ENCODE measurements around the gene EGF. TPM values are rescaled to one million over a fixed set of nuclear protein-coding genes. Genes with fewer than 3 reads are reported as not detected.
"Not testable (repeated sequence)": the region's sequence is repeated elsewhere in the genome, so short reads cannot be mapped to it uniquely, and the experiment has no call there.

The EGF gene
- polyA plus RNA-seq, 2 of the 4 experiments (the other 2 are of a cell fraction): 0.59 to 0.98 TPM

DNA sequence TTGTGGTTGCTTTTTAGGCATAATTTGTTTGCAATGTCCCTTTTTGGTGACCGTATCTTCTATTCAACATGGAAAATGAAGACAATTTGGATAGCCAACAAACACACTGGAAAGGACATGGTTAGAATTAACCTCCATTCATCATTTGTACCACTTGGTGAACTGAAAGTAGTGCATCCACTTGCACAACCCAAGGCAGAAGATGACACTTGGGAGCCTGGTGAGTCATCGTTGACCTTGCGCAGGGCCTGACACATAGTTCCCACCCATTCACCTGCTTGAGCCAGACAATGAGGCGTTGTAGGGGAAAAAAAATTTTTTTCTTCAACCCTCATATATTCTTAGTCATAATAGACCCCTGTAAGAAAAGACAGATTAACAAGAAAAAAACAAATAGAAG is 32.4 kb downstream of the EGF start:
- FAIRE-seq (no peak), ATAC-seq (peak in 1 of 2 experiments; percentile 51; a peak in 2 of 6 replicates), DNase-seq (ENCODE audit: low read depth in 1 of 2, low spot score in 1 of 2) (peak; percentile 46 to 59)
- no peak overlapping the region for H3K27ac ChIP-seq
- H3K4me2 ChIP-seq: no peak overlapping the region
- POLR2A ChIA-PET: no interaction called here
- 51% methylated on average over 4 of the region's 4 CpGs for WGBS (ENCODE audit: missing lambda C conversion rate)
- H3K4me1 ChIP-seq: peaks cover 4% of the 10 kb centered on the region; the same call in 1 of the 3 replicates
- no peak overlapping the region for H3K4me3 ChIP-seq
- CTCF ChIA-PET: no interaction called here
- no peaks in the 10 kb centered on the region for H3K9me3 ChIP-seq
- TF ChIP-seq CEBPB (IDR thresholded peaks at IDR 0.05): peak in 1 of 2 experiments; percentile 57; a peak in 1 of 4 replicates
- TF ChIP-seq FOSL2 (IDR thresholded peaks at IDR 0.05): no peak
- peak; percentile 60 for TF ChIP-seq FOSL2 (CRISPR knock-in tag; IDR thresholded peaks at IDR 0.05)
- TF ChIP-seq RARB (CRISPR knock-in tag; IDR thresholded peaks at IDR 0.05): no peak

DNA sequence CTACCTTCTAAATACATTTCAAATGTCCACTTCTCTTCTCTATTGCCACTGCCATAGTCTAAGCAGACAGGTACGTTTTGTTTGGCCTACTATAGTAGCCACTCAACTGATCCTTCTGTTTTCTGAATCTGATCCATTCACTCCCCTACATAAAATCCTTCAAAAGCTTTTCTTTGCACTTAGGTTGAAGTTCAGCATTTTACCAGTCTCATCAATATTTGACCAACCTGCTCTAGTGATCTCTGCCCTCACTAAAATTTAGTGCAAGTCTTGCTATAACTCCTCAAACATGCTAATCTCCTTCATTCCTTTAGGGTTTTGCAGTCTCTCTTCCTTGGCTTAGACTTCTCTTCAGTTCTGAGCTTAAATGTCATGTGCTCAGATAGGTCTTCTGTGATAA is 33.4 kb downstream of the EGF start:
- no peak for ATAC-seq
- ChIA-PET POLR2A (no interaction called here), CTCF (no interaction called here)
- no peak overlapping the region for H3K4me3 ChIP-seq
- no peak for FAIRE-seq
- no peak overlapping the region for H3K27ac ChIP-seq
- H3K4me2 ChIP-seq: no peak overlapping the region
- peaks cover 4% of the 10 kb centered on the region; the same call in 1 of the 3 replicates for H3K4me1 ChIP-seq
- TF ChIP-seq, protein P1, sequence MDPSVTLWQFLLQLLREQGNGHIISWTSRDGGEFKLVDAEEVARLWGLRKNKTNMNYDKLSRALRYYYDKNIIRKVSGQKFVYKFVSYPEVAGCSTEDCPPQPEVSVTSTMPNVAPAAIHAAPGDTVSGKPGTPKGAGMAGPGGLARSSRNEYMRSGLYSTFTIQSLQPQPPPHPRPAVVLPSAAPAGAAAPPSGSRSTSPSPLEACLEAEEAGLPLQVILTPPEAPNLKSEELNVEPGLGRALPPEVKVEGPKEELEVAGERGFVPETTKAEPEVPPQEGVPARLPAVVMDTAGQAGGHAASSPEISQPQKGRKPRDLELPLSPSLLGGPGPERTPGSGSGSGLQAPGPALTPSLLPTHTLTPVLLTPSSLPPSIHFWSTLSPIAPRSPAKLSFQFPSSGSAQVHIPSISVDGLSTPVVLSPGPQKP (IDR thresholded peaks at IDR 0.05; ENCODE audit: low read depth, low read length): no peak
- TF ChIP-seq CEBPB (IDR thresholded peaks at IDR 0.05): no peak
- TF ChIP-seq ESRRA (IDR thresholded peaks at IDR 0.05; ENCODE audit: borderline replicate concordance, low read length): no peak
- TF ChIP-seq RARB (CRISPR knock-in tag; IDR thresholded peaks at IDR 0.05): no peak
- TF ChIP-seq EHF (CRISPR knock-in tag; IDR thresholded peaks at IDR 0.05): no peak
- TF ChIP-seq NFE2L2 (conservative IDR thresholded peaks at IDR 0.05; ENCODE audit: low read length): no peak
- TF ChIP-seq ZNF302 (CRISPR knock-in tag; IDR thresholded peaks at IDR 0.05): no peak
- no peak for DNase-seq (ENCODE audit: low read depth in 1 of 2, low spot score in 1 of 2)
- WGBS (ENCODE audit: missing lambda C conversion rate): 45% methylated on average over 1 of the region's 1 CpG
- no peaks in the 10 kb centered on the region for H3K9me3 ChIP-seq

DNA sequence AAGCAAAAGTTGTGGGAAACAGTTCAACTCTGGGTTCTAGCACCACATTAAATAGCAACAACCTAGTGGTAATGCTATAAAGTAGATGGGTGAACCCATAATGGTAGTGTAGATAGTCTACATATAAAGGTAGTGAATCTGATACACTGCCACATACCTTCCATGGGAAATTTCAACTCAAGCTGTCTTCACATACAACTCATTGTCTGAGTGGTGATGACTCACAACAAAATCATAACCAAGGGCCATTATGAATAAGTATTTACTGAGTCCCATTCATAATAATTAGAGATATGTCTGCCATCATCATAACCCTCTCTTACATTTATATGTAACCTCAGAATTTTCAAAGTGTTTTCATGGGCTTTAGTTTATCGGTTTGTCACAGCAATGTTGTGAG is 34.8 kb downstream of the EGF start:
- DNase-seq (ENCODE audit: low read depth in 1 of 2, low spot score in 1 of 2) (peak in 1 of 2 experiments; percentile 34), FAIRE-seq (no peak), ATAC-seq (peak; percentile 59 to 72; a peak in 3 of 6 replicates)
- TF ChIP-seq FOSL2 (IDR thresholded peaks at IDR 0.05) (no peak), FOSL2 (CRISPR knock-in tag; IDR thresholded peaks at IDR 0.05) (peak; percentile 46; the same call in 1 of the 2 replicates), RFX5 (IDR thresholded peaks at IDR 0.05) (no peak)
- 37% methylated on average over 1 of the region's 1 CpG for WGBS (ENCODE audit: missing lambda C conversion rate)
- Histone ChIP-seq H3K9me3 (no peaks in the 10 kb centered on the region), H3K4me3 (no peak overlapping the region), H3K27ac (no peak overlapping the region), H3K4me1 (peaks cover under 1% of the 10 kb centered on the region; the same call in 1 of the 3 replicates), H3K4me2 (peak overlapping the region; percentile 28; the same call in 1 of the 3 replicates)
- ChIA-PET POLR2A (no interaction called here), CTCF (interaction anchor here (0.6 kb wide), 1 partner anchor 191 kb away, joined by 3 read pairs; no protein-coding TSS in a partner anchor)

DNA sequence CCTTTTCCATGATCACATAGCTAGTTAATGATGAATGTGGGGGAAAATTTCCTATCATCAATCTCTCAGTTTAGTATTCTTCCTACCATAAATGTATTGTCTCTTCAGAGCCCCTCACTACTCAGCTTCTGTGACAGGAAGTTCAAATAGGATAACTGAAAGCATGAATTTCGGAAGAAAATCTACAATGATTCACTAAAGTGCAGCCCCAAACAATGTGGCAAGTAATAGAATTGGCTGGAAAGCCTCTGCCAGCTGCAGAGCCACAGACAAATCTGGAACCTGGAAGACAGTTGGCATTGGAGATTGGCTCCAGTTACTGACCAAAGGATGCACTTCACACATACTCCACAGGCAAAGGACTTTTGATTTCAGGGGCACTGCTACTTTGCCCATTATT is 35.2 kb downstream of the EGF start:
- no peaks in the 10 kb centered on the region; the same call in 2 of the 3 replicates for H3K4me1 ChIP-seq
- no peaks in the 10 kb centered on the region for H3K9me3 ChIP-seq
- ChIA-PET CTCF (interaction anchor here (0.6 kb wide), 1 partner anchor 191 kb away, joined by 3 read pairs; no protein-coding TSS in a partner anchor), POLR2A (no interaction called here)
- no peak for DNase-seq (ENCODE audit: low read depth in 1 of 2, low spot score in 1 of 2)
- H3K4me2 ChIP-seq: peak overlapping the region; percentile 28; the same call in 1 of the 3 replicates
- no peak overlapping the region for H3K4me3 ChIP-seq
- WGBS (ENCODE audit: missing lambda C conversion rate): 13% methylated on average over 1 of the region's 1 CpG
- no peak; a peak in 1 of 6 replicates for ATAC-seq
- FAIRE-seq: no peak
- TF ChIP-seq FOSB (CRISPR knock-in tag; IDR thresholded peaks at IDR 0.05): no peak
- TF ChIP-seq, protein P2, sequence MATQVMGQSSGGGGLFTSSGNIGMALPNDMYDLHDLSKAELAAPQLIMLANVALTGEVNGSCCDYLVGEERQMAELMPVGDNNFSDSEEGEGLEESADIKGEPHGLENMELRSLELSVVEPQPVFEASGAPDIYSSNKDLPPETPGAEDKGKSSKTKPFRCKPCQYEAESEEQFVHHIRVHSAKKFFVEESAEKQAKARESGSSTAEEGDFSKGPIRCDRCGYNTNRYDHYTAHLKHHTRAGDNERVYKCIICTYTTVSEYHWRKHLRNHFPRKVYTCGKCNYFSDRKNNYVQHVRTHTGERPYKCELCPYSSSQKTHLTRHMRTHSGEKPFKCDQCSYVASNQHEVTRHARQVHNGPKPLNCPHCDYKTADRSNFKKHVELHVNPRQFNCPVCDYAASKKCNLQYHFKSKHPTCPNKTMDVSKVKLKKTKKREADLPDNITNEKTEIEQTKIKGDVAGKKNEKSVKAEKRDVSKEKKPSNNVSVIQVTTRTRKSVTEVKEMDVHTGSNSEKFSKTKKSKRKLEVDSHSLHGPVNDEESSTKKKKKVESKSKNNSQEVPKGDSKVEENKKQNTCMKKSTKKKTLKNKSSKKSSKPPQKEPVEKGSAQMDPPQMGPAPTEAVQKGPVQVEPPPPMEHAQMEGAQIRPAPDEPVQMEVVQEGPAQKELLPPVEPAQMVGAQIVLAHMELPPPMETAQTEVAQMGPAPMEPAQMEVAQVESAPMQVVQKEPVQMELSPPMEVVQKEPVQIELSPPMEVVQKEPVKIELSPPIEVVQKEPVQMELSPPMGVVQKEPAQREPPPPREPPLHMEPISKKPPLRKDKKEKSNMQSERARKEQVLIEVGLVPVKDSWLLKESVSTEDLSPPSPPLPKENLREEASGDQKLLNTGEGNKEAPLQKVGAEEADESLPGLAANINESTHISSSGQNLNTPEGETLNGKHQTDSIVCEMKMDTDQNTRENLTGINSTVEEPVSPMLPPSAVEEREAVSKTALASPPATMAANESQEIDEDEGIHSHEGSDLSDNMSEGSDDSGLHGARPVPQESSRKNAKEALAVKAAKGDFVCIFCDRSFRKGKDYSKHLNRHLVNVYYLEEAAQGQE (IDR thresholded peaks at IDR 0.05): no peak
- TF ChIP-seq EHMT2 (IDR thresholded peaks at IDR 0.05; ENCODE audit: low read depth): no peak
- no peak for TF ChIP-seq TFCP2L1 (CRISPR knock-in tag; IDR thresholded peaks at IDR 0.05)
- TF ChIP-seq, protein P3, sequence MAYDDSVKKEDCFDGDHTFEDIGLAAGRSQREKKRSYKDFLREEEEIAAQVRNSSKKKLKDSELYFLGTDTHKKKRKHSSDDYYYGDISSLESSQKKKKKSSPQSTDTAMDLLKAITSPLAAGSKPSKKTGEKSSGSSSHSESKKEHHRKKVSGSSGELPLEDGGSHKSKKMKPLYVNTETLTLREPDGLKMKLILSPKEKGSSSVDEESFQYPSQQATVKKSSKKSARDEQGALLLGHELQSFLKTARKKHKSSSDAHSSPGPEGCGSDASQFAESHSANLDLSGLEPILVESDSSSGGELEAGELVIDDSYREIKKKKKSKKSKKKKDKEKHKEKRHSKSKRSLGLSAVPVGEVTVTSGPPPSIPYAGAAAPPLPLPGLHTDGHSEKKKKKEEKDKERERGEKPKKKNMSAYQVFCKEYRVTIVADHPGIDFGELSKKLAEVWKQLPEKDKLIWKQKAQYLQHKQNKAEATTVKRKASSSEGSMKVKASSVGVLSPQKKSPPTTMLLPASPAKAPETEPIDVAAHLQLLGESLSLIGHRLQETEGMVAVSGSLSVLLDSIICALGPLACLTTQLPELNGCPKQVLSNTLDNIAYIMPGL (CRISPR knock-in tag; IDR thresholded peaks at IDR 0.05; ENCODE audit: borderline replicate concordance): no peak
- no peak for TF ChIP-seq ZC3H11A (IDR thresholded peaks at IDR 0.05)
- no peak for TF ChIP-seq ZFP36 (IDR thresholded peaks at IDR 0.05; ENCODE audit: borderline replicate concordance, partially characterized antibody)
- TF ChIP-seq EHF (CRISPR knock-in tag; IDR thresholded peaks at IDR 0.05): no peak
- TF ChIP-seq FOSL2 (IDR thresholded peaks at IDR 0.05): no peak
- TF ChIP-seq FOSL2 (CRISPR knock-in tag; IDR thresholded peaks at IDR 0.05): no peak
- TF ChIP-seq NR3C1 (IDR thresholded peaks at IDR 0.05): no peak
- no peak for TF ChIP-seq RFX5 (IDR thresholded peaks at IDR 0.05)
- peak overlapping the region in 1 of 2 experiments; percentile 18; a peak in 1 of 6 replicates for H3K27ac ChIP-seq

DNA sequence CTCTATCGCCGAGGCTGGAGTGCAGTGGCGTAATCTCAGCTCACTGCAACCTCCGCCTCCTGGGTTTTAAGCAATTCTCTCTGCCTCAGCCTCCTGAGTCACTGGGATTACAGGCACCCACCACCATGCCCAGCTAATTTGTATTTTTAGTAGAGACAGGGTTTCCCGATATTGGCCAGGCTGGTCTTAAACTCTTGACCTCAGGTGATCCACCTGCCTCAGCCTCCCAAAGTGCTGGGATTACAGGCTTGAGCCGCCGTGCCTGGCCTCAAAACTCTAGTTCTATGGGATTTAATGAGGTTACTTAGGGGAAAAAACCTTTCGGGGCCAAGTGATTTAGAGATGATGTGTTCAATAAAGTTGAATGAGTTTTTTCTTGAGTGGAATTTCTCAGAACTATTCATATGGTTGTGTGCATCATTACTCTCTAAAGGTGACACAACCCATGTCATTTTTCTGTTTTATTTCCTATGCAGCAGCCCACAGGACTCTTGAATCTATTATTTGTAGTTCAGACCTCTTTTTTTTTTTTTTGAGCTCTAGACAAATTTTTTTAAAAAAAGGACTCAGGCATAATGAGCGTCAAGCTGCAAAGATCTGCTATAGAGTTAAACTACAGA is 36.5 kb downstream of the EGF start:
- WGBS (ENCODE audit: missing lambda C conversion rate): 81% methylated on average over 9 of the region's 9 CpGs
- H3K27ac ChIP-seq; ATAC-seq; H3K4me3 ChIP-seq; CTCF ChIA-PET; FAIRE-seq; H3K4me1 ChIP-seq; POLR2A ChIA-PET; H3K9me3 ChIP-seq; H3K4me2 ChIP-seq; DNase-seq (ENCODE audit: low read depth in 1 of 2, low spot score in 1 of 2): not testable (repeated sequence)
